HG02885 (cell line): ENCODE measurements around the gene CAD.
A peak's percentile ranks its signal among the peaks of the same experiment; 100 is the strongest.
"Not testable (repeated sequence)": the region's sequence is repeated elsewhere in the genome, so short reads cannot be mapped to it uniquely, and the experiment has no call there.

Experiments used
- ATAC-seq: cut with Tn5 transposase; IDR thresholded peaks from one replicate; pipeline ENCODE4 v1.9.1; 2021; ENCODE audit warnings: mild to moderate bottlenecking; ENCODE audit not compliant: unreplicated experiment, poor library complexity

The CAD gene

DNA sequence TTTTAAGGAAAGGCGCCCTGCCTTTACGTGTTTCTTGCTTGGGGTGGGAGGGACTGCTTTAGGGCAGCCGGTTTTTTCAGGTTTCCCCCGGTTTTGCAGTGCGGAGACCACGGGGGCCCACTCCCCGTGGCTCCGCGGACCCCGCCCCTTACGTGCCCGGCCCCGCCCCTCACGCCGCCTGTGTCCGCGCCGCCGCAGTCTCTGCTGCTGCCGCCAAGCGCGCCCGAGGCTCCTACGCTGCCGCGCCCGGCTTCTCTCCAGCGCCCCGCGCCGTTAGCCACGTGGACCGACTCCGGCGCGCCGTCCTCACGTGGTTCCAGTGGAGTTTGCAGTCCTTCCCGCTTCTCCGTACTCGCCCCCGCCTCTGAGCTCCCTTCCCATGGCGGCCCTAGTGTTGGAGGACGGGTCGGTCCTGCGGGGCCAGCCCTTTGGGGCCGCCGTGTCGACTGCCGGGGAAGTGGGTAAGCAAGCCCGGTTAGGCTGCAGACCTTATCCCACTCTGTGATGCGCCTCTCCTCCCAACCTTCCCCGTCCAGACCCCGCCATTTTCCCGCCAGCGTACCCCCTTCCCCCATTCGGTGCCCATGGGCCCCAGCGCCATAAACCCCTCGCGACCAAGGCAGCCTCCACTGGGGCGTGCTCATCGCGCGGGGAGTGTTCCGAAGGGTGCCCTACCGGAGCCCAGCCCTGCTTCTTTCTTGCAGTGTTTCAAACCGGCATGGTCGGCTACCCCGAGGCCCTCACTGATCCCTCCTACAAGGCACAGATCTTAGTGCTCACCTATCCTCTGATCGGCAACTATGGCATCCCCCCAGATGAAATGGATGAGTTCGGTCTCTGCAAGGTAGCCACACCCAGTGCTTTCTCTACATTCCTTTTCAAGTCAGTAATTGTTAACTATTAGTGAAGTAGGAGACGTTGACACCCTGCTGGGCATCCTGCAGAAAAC, at the start of gene CAD:
Gene CAD (plus strand): TSS at position 197 of the 949 bp plus-strand sequence. CDS start 183 bp downstream, at position 380.
- peak; percentile 87 for ATAC-seq

DNA sequence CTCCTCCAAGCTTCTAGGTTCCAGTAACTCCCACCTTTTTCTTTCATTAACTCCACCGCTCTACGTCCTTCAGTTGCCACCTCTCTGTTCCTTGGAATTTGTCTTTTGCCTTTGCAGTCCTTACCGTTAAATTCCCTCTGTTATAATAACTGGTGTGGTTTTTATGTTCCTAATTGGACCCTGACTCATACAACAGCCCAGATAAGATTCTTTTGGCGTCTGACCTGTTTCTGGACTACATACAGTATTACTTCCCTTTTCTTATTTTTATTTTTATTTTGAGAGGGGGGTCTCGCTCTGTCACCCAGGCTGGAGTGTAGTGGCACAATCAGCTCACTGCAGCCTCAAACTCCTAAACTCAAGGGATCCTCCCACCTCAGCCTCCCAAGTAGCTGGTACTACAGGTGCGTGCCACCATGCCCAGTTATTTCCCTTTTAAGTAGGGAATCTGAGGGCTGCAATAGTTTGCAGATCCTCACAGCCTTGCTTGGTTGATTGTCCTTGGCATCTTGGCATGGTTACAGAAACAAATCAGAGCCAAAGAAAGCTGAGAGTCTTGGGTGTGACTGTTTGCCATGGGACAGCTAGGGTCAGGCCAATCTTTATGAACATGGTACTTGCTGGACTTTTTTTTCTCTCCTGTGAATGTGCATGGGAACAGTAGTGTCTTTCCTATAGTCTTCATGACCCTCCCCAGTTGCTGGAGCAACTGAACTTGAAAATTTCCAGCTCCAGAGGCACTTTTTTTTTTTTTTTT, 46.4 kb upstream of the CAD start:
- ATAC-seq, result no peak

DNA sequence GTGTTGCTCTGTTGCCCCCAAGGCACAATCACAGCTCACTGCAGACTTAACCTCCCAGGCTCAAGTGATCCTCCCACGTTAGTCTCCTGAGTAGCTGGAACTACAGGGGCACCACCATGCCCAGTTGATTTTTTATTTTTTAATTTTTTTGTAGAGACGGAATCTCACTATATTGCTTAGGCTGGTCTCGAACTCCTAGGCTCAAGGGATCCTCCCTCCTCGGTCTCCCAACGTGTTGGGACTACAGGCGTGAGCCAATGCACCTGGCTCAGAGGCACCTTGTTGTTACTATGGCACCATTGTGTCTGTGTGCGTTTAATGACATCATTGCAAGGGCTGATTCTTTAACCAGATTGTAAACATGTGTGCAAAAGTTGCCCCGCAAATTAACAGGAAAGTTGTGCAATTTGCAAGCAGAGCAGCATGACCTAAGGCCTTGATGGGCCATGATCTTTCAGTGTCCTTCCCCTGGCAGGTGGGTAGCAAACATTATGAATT, 45.8 kb upstream of the CAD start:
- no peak for ATAC-seq

DNA sequence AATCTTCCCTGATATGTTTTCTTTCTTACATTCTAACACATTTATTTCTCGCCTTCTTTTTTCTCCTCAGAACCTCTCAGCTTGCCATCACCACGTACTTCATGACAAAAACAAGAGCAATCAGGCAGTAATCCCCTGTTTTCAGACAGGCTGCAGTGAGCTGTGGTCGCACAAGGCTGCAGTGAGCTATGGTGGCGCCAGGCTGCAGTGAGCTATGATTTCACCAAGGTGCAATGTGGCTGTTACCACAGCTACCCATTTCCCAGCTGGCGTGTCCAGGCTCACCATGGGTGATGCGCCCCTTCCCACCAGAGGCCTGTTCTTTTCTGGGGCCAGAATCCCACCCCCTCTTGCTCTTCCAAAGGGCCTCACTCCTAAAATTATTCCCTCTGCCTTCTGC, 42.5 kb upstream of the CAD start:
- ATAC-seq, result no peak

DNA sequence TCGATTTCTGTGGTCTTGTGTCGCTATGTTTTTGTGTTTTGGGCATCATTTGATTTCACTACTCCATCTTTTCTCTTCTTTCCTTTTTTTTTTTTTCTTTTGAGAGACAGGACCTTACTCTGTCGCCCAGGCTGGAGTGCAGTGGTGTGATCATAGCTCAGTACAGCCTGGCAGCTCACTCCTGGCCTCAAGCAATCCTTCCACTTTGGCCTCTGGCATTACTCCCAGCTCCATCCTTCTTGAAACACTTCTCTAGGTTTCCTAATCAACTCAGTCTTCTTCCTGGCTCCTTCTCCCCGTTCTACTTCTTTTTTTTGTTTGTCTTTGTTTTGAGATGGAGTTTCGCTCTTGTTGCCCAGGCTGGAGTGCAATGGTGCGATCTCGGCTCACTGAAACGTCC, 41.8 kb upstream of the CAD start:
- ATAC-seq, result no peak

DNA sequence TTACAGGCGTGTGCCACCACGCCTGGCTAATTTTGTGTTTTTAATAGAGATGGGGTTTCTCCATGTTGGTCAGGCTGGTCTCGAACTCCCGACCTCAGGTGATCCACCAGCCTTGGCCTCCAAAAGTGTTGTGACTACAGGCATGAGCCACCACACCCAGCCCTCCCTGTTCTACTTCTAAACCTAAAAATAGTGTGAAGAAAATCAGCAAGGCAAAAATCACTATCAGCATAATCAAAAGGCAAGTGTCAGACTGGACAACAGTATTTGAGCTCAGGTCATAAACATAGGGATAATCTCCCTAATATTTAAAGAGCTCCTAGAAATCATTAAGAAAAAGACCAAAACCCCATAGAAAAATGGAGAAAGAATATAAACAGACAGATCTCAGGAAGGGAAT, 41.4 kb upstream of the CAD start:
- not testable (repeated sequence) for ATAC-seq

DNA sequence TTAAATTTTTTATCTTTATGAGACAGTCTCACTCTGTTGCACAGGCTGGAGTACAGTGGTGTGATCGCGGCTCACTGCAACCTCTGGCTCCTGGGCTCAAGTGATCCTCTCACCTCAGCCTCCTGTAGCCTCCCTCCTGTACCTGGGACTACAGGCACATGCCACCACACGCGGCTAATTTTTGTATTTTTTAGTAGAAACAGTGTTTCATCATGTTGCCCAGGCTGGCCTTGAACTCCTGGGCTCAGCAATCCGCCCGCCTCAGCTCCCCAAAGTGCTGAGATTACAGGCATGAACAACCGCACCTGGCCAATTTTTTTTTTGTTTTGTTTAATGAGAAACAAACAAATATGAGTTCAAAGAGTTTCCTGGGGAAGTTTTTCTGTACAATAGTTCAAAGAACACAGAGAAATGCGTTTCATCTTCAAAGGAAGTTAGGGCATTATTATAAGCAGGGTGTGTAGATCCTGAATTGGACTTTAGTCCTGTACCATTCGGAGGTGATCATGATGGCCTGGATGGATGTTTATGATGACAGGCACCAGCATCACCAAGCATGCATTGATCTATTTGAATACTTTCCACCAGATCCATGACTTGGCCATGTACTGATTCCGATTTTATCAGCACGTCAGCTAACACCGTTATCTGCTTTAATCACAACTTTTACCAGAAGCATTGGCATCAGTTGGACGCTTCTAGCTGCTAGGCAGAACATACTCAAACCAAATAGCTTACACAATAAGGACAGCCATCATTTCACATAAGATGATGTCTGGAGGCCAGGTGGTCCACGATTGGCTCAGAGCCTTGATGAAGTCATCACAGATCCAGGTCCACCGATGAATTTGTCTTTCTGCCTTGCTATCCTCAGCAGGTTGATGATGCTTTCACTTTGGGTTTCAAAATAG, 39.5 kb upstream of the CAD start:
- no peak for ATAC-seq

DNA sequence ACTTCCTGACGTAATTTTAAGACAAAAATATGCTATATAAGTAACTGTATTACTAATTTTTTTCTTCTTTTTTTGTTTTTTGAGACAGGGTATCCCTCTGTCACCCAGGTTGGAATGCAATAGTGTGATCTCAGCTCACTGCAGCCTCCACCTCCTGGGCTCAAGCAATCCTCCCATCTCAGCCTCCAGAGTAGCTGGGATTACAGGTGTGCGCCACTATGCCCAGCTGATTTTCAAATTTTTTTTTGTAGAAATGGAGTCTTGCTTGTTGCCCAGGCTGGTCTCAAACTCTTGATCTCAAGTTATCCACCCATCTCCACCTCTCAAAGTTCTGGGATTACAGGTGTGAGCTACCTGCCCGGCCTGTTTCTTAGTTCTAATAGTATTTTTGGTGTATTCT, 38.7 kb upstream of the CAD start:
- ATAC-seq, result no peak

DNA sequence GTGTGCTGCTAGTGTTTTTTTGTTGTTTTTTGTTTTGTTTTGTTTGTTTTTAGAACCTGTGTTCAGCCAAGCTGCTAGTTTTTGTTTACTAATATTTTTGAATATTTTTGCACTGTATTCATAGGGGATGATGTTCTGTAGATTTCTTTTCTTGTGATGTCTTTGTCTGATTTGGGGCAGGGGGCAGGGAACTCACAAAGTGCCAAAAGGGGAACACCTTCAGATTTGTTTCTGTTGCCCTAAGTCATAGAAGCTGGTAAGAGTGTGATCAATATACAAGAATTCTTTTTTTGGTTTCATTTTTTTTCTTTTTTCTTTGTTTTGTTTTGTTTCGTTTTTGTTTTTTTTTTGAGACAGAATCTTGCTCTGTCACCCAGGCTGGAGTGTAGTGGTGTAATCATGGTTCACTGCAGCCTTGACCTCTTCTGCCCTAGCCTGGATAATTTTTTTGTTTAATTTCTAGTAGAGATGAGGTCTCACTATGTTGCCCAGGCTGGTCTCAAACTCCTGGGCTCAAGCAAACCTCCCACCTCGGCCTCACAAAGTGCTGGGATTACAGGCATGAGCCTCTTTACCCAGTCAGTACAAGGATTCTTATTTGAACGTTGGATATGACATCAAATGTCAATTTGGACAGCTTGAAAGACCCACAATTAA, 37.7 kb upstream of the CAD start:
- no peak for ATAC-seq

DNA sequence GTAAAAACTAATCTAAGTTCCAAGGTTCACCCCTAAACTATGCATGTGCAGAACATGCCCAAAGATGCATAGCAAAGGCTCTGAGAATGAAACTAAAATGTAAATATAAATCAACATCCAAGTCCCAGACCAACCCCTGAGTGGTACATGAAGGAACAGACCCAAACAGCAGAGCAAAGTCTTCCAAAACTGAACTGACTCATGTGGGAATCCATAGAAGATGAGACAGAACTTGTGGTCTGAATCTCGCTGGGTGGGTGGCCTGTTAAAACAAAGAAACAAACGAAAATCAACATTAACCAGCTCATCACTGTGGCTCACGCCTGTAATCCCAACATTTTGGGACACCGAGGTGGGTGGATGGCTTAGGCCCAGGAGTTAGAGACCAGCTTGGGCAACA, 34.8 kb upstream of the CAD start:
- ATAC-seq, result no peak

DNA sequence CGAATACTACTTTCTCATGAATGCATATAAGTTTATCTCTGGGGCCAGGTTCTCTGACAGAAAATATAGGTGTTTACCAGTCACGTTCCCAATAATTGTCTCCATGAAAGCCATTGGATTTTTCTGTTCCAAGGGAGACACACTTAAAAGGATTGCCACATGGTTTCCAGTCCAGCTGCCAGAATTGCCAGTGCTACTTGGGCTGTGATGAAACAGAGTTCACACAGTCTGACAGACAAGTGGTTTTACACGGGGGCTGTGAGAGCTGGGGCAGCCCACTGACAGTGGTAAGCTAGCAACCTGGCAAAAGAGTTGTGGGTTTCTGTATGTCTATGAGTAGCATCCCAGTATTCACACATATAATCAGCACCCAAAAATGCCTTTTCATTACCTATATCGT, 33.1 kb upstream of the CAD start:
- ATAC-seq, result no peak

DNA sequence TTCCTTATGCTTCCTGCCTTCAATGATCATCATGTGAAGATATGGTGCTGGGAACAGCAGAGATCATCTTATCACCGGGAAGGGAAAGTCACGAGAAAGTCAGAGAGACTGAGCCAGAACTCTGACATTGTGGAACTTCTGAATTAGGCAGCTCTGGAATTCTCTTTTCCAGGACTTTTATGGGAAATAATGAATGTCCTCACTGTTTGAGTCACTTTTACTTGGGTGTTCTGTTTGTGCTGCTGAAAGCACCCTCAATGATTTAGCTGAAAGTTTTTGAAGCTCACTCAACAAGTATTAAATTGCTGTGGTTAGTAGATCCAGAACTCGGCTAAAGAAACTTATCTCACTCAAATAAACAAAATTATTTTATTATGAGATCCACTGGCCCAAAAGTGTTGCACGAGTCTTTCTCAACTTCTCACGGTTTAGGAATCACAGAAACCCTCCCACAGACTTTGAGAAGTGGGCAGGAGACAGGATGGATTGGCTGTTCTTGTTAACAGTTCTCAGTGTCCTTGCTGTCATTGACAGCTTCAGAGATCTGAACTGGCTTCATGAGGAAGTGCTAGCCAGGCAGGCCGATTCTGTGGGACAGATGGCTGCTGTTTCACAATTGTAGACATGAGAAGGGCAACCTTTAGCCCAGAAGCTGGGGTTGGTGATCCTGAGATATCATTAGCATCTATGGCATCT, 31.7 kb upstream of the CAD start:
- no peak for ATAC-seq

DNA sequence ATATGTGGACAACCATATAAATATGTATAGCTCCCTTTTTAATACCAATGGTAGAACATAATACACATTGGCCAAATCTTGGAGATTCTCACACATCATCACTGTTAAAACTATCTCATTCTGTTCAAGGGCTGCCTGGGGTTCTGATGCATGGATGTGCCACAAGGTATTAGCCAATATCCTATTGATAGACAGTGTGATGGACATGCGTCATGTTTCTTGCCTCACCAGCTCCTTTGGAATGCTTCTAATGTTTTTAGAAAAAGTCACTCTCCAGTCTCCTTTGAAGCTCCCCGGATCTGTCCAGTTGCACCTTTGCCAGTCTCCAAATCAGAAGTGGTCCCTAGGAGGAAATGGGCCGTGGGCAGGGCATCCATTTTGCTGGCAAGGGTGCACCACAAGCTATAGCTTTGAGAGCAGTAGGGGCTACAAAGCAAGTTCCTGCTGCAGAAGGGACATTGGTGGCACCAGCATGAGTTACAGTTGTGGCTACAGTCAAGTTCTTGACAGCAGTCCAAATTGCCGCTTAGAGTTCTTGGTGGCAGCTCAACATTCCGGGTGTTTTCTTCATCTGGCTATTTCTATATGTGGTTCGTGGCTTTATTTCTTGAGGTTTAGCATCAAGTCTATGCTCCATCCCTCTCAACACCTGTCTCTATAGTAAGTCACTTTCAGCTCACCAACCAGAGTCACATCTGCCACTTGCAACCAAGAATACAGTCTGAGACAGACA, 30.4 kb upstream of the CAD start:
- no peak for ATAC-seq

DNA sequence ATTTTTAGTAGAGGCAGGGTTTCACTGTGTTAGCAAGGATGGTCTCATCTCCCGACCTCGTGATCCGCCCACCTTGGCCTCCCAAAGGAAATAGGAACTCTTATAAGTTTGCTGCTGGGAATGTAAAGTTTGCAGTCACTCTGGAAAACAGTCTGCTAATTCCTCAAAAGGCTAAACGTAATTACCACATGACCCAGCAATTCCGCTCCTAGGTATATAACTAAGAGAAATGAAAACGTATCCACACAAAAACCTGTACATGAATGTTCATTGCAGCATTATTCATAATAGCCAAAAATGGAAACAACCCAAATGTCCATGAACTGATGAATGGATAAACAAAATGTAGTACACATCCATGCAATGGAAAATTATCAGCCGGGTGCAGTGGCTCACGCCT, 27.2 kb upstream of the CAD start:
- ATAC-seq, result no peak

DNA sequence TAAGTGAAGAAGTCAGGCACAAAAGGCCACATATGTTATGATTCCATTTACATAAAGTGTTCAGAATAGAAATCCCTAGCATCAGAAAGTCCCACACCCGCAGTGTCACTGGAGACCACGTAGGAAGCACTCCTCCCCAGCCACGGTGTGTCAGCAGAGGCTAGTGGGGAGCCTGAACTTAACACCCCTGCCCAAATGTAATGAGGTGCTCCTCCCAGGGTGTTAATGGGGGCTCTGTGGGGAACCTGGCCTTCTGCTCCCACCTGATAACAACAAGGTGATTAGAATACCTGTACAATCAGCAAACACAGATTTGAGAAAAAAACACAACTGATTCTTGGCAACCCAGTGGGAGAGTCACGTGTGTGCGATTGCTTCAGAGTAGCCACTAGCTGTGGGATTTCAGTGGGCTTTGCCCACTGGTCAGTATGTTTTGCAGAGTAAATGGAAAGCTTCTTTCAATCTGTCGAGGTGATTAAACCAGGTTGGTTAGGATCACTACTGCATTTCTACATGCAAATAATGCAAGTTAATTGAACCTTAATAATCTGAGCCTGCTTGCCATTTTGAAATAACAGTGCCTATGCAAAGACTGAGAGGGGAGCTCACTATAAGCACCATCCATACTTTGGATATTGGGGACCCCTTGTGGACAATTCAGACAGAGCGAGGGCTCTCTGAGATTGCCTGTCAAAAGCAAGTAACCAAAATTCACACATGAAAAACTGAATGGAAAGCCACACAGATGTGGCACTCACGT, 25.9 kb upstream of the CAD start:
- ATAC-seq, result no peak

DNA sequence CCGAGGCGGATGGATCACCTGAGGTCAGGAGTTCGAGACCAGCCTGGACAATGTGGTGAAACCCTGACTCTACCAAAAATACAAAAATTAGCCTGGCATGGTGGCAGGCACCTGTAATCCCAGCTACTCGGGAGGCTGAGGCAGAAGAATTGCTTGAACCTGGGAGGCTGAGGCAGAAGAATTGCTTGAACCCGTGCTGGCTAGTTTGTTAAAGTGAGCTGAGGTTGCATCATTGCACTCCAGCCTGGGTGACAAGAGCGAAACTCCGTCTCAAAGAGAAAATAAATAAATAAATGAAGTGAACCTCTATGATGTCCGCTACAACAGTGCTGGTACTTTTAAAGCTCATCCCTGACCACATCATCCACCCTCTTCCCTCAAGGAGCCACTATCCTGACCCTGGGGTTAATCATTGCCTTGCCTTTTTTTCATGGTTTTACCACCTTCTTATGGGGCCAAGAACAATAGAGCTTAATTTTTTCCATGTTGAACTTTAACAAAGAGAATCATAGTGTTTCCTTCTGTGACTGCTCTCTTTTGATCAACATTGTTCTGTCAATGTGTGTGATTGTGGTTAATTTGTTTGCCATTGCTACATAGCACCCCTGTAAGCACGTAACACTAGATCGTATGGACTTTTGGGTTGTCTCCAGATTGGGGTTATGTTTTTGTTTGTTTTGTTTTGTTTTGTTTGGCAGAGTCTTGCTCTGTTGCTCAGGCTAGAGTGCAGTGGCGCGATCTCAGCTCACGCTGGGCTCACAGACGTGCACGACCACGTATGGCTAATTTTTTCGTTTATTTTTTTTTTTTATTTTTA, 22.4 kb upstream of the CAD start:
- no peak for ATAC-seq

DNA sequence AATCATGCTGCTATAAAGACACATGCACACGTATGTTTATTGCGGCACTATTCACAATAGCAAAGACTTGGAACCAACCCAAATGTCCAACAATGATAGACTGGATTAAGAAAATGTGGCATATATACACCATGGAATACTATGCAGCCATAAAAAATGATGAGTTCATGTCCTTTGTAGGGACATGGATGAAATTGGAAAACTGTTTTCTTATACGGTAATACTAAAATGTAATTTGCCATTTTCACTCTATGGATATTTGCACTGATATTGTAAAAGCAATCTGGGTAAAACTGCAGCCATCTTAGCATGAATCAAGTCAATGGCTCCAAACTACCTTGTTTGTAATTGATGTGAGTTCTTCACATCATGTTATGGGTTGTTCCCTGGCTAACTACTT, 21.4 kb upstream of the CAD start:
- ATAC-seq, result not testable (repeated sequence)
